ENCODE measurements around the gene MICAL3. TPM values are rescaled to one million over a fixed set of nuclear protein-coding genes. Genes with fewer than 3 reads are reported as not detected.

MICAL3 gene
- total RNA-seq, 1 experiment from 2014 or later = 47.1 TPM

DNA sequence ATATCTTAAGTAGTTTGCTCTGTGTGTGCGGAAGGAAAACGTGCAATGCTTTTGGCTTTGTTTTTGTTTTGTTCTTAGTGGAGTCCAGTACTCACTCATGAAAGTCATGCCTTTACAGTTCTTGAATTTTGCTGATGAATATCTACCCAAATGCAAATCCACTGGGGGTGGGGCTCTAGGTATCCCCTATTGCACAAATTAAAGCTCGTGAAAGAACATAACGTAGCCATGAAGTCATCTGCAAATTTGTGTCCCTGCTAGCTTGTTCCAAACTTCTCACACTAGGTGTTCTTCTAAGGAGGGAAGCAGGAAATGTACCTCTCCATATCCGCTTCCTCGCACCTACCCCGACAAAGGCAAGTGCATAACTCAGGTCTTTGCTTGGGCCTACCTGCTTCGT is 118.9 kb downstream of the MICAL3 start:
- POLR2A ChIA-PET = no interaction called here
- H3K36me3 ChIP-seq (ENCODE audit: control insufficient read depth, insufficient read depth, low read length) = no peaks in the 10 kb centered on the region
- no peaks in the 10 kb centered on the region for H3K9me3 ChIP-seq (ENCODE audit: control insufficient read depth, insufficient read depth, low read depth, low read length)
- no peaks in the 10 kb centered on the region for H3K27me3 ChIP-seq (ENCODE audit: control insufficient read depth, insufficient read depth, low read length)
- no peak overlapping the region for H3K27ac ChIP-seq (ENCODE audit: low read length)
- ATAC-seq (no peak), DNase-seq (ENCODE audit: low read depth, low spot score) (no peak)
- intact Hi-C loops (cut with micrococcal nuclease; ENCODE audit: unreplicated experiment) (no loop called here), in situ Hi-C loops (cut with HindIII; ENCODE audit: low pct_unique_long_range_greater_than_20kb, low sequenced_read_pairs) (no loop called here)
- CTCF ChIA-PET = no interaction called here
- no peak overlapping the region for H3K4me3 ChIP-seq (ENCODE audit: low read depth in 2 of 2, low read length in 2 of 2)
- TF ChIP-seq POLR2AphosphoS5 (IDR thresholded peaks at IDR 0.05; ENCODE audit: low read depth, low read length) = no peak
- TF ChIP-seq CTCF (IDR thresholded peaks at IDR 0.05) = no peak
- no peak for TF ChIP-seq SIN3A (IDR thresholded peaks at IDR 0.05; ENCODE audit: borderline replicate concordance, insufficient read depth, low read depth, low read length)
- no peak for TF ChIP-seq TCF7L2 (IDR thresholded peaks at IDR 0.05; ENCODE audit: low read depth, low read length)
- no peak for TF ChIP-seq REST (IDR thresholded peaks at IDR 0.05; ENCODE audit: insufficient read depth in 1 of 2, low read depth in 2 of 2, low read length in 1 of 2)
- no TSS peak for BruUV-seq (replicated peaks)
- H3K4me1 ChIP-seq (ENCODE audit: control insufficient read depth, insufficient read depth, low read length) = no peaks in the 10 kb centered on the region

GRCh38 chr22:17903564-17904295 is 120.6 kb downstream of the MICAL3 start:
- ChIA-PET CTCF (no interaction called here), POLR2A (no interaction called here)
- in situ Hi-C loops (cut with HindIII; ENCODE audit: low pct_unique_long_range_greater_than_20kb, low sequenced_read_pairs) = no loop called here
- no peak for ATAC-seq
- intact Hi-C loops (cut with micrococcal nuclease; ENCODE audit: unreplicated experiment) = no loop called here
- Histone ChIP-seq H3K4me3 (ENCODE audit: low read depth in 2 of 2, low read length in 2 of 2) (no peak overlapping the region), H3K9me3 (ENCODE audit: control insufficient read depth, insufficient read depth, low read depth, low read length) (no peaks in the 10 kb centered on the region), H3K36me3 (ENCODE audit: control insufficient read depth, insufficient read depth, low read length) (no peaks in the 10 kb centered on the region), H3K27me3 (ENCODE audit: control insufficient read depth, insufficient read depth, low read length) (no peaks in the 10 kb centered on the region), H3K4me1 (ENCODE audit: control insufficient read depth, insufficient read depth, low read length) (no peaks in the 10 kb centered on the region), H3K27ac (ENCODE audit: low read length) (no peak overlapping the region)
- DNase-seq (ENCODE audit: low read depth, low spot score) = no peak
- TF ChIP-seq REST (IDR thresholded peaks at IDR 0.05; ENCODE audit: insufficient read depth in 1 of 2, low read depth in 2 of 2, low read length in 1 of 2) (no peak), CTCF (IDR thresholded peaks at IDR 0.05) (no peak), POLR2AphosphoS5 (IDR thresholded peaks at IDR 0.05; ENCODE audit: low read depth, low read length) (no peak), TCF7L2 (IDR thresholded peaks at IDR 0.05; ENCODE audit: low read depth, low read length) (no peak), SIN3A (IDR thresholded peaks at IDR 0.05; ENCODE audit: borderline replicate concordance, insufficient read depth, low read depth, low read length) (no peak)
- TSS peak; percentile 35 for BruUV-seq (replicated peaks)

Data from Panc1 (cell line).